ENCODE data around the gene KLHDC3. TPM values are rescaled to one million over a fixed set of nuclear protein-coding genes. Genes with fewer than 3 reads are reported as not detected.
A peak's percentile ranks its signal among the peaks of the same experiment; 100 is the strongest.

KLHDC3 gene
- total and polyA plus RNA-seq, 10 of the 15 experiments (the other 5 are each of a cell fraction or from before 2014, with no cell fraction given) = 2.4 to 102 (median 55.4) TPM

- peak; percentile 71 for TF ChIP-seq RELB (IDR thresholded peaks at IDR 0.05; ENCODE audit: low read depth)
- peak; percentile 79 for TF ChIP-seq EED (IDR thresholded peaks at IDR 0.05; ENCODE audit: low read depth)
- TF ChIP-seq ESRRA (IDR thresholded peaks at IDR 0.05; ENCODE audit: low read length) = no peak
- TF ChIP-seq POLR2AphosphoS5 (IDR thresholded peaks at IDR 0.05; ENCODE audit: low read length) = peak; percentile 93
- TF ChIP-seq BHLHE40 (IDR thresholded peaks at IDR 0.05; ENCODE audit: borderline replicate concordance in 1 of 2, low read depth in 2 of 2, low read length in 1 of 2) = peak in 1 of 2 experiments; percentile 77; a peak in 2 of 4 replicates
- no peak; the same call in 1 of the 2 replicates for TF ChIP-seq RBBP5 (conservative IDR thresholded peaks at IDR 0.05)
- peak in 1 of 2 experiments; percentile 33; a peak in 1 of 3 replicates for TF ChIP-seq EGR1 (IDR thresholded peaks at IDR 0.05; ENCODE audit: borderline replicate concordance in 1 of 2, low read depth in 2 of 2, low read length in 2 of 2)
- TF ChIP-seq WRNIP1 (IDR thresholded peaks at IDR 0.05; ENCODE audit: borderline replicate concordance, low read depth, low read length) = no peak
- no peak for TF ChIP-seq SMARCA5 (IDR thresholded peaks at IDR 0.05)
- peak in 1 of 2 experiments; percentile 77; a peak in 2 of 4 replicates for TF ChIP-seq ETV6 (conservative IDR thresholded peaks at IDR 0.05 in 1 of 2, IDR thresholded peaks at IDR 0.05 in 1 of 2; ENCODE audit: borderline replicate concordance in 1 of 2, low read depth in 1 of 2)
- peak; percentile 79; the same call in 1 of the 2 replicates for TF ChIP-seq TAF1 (IDR thresholded peaks at IDR 0.05; ENCODE audit: borderline replicate concordance, low read depth, low read length)
- peak; percentile 74 for TF ChIP-seq ZNF687 (IDR thresholded peaks at IDR 0.05)
- TF ChIP-seq PAX8 (IDR thresholded peaks at IDR 0.05) = no peak
- TF ChIP-seq HDGF (IDR thresholded peaks at IDR 0.05) = 0 out of 2 replicates have a peak, but pooled peaks have one; percentile 9
- TF ChIP-seq NFYB (IDR thresholded peaks at IDR 0.05; ENCODE audit: insufficient read depth, low read depth, low read length) = peak; percentile 45; the same call in 1 of the 2 replicates
- no peak for TF ChIP-seq SRF (IDR thresholded peaks at IDR 0.05; ENCODE audit: low read depth in 2 of 2, low read length in 2 of 2)
- peak; percentile 67 for TF ChIP-seq ATF7 (IDR thresholded peaks at IDR 0.05; ENCODE audit: low read depth)
- TF ChIP-seq NFXL1 (IDR thresholded peaks at IDR 0.05; ENCODE audit: borderline replicate concordance) = no peak
- TF ChIP-seq SIN3A (IDR thresholded peaks at IDR 0.05; ENCODE audit: low read depth, low read length) = peak; percentile 66; the same call in 1 of the 2 replicates
- 0 out of 2 replicates have a peak, but pooled peaks have one; percentile 35 for TF ChIP-seq MTA2 (IDR thresholded peaks at IDR 0.05; ENCODE audit: low read depth)
- TF ChIP-seq ZZZ3 (IDR thresholded peaks at IDR 0.05; ENCODE audit: control insufficient read depth, insufficient read length, low read depth) = no peak
Observed at GRCh38 chr6:43053545-43054205, 39.6 kb downstream of the KLHDC3 start, which contains the start of gene CUL7 (continued).

All from GM12878 (cell line).